GM23338 (cell line): ENCODE data around the gene IER2.
"Not testable (repeated sequence)": the region's sequence is repeated elsewhere in the genome, so short reads cannot be mapped to it uniquely, and the experiment has no call there.

Experiments
- CREB1 ChIP-seq: fragments of 250-450 bp; sonication (Bioruptor Pico); IDR thresholded peaks from 2 replicates; pipeline ENCODE4 v1.5.0; 2020; ENCODE audit warnings: low read depth, mild to moderate bottlenecking, moderate library complexity
- CTCF ChIP-seq, 2 experiments: fragments of 200-600 bp in 1 of 2; sonication (generic) in 1 of 2; conservative IDR thresholded peaks; 2 replicates each; pipeline versions ENCODE4 v1.5.1 to v1.6.1; 2016 to 2017; ENCODE audit warnings: antibody characterized with exemption in 2 of 2, low read depth in 2 of 2, mild to moderate bottlenecking in 2 of 2, moderate library complexity in 1 of 2
- EZH2 ChIP-seq: fragments of 200-600 bp; sonication (generic); IDR thresholded peaks from one replicate; pipeline ENCODE4 v1.8.0; 2017; ENCODE audit warnings: antibody characterized with exemption, mild to moderate bottlenecking, low read depth; ENCODE audit not compliant: unreplicated experiment
- EZH2phosphoT487 ChIP-seq: fragments of 200-600 bp; sonication (generic); IDR thresholded peaks from one replicate; pipeline ENCODE4 v1.8.1; 2018; ENCODE audit warnings: antibody characterized with exemption; ENCODE audit not compliant: unreplicated experiment
- JUNB ChIP-seq: IDR thresholded peaks from one replicate; pipeline ENCODE4 v1.6.1; 2016; ENCODE audit warnings: antibody characterized with exemption; ENCODE audit not compliant: unreplicated experiment
- NANOG ChIP-seq: IDR thresholded peaks from 2 replicates; pipeline ENCODE4 v1.6.1; 2016; ENCODE audit warnings: antibody characterized with exemption, borderline replicate concordance
- POLR2AphosphoS5 ChIP-seq: IDR thresholded peaks from 2 replicates; pipeline ENCODE4 v1.6.1; 2016; ENCODE audit warnings: antibody characterized with exemption, low read depth
- REST ChIP-seq: IDR thresholded peaks from one replicate; pipeline ENCODE4 v1.6.1; 2018; ENCODE audit warnings: antibody characterized with exemption; ENCODE audit not compliant: unreplicated experiment
- STAT1 ChIP-seq: IDR thresholded peaks from one replicate; pipeline ENCODE4 v1.6.1; 2016; ENCODE audit warnings: antibody characterized with exemption; ENCODE audit not compliant: unreplicated experiment
- ZNF331 ChIP-seq: fragments of 250-450 bp; sonication (Bioruptor Pico); IDR thresholded peaks from 2 replicates; pipeline ENCODE4 v1.5.0; 2020; ENCODE audit warnings: low read depth, mild to moderate bottlenecking, moderate library complexity

GRCh38 chr19:13149173-13149627 lies 1.0 kb upstream of the IER2 start:
- TF ChIP-seq CTCF (conservative IDR thresholded peaks at IDR 0.05; ENCODE audit: low read depth in 2 of 2); REST; STAT1; CREB1; EZH2; EZH2phosphoT487; POLR2AphosphoS5; NANOG; JUNB; ZNF331 (CRISPR knock-in tag): not testable (repeated sequence)
